HCT116 (cell line): ENCODE results near the gene MCRIP2. TPM values are rescaled to one million over a fixed set of nuclear protein-coding genes. Genes with fewer than 3 reads are reported as not detected.

Source experiments
- ATAC-seq: fragments of 200-7000 bp; cut with Tn5 transposase; 2 replicates; pipeline ENCODE4 v1.9.1; 2020; ENCODE audit warnings: mild to moderate bottlenecking, moderate library complexity
- BruUV-seq: library from RNA; stranded (reverse); fragments of 400-500 nt; replicated peaks from 2 replicates; lab custom pipeline; 2021; lab: Mats Ljungman, UMichigan
- CTCF ChIA-PET: fragments of 300-600 bp; sonication (Branson Sonifier 250); formaldehyde crosslinking; loops from one replicate; lab custom pipeline; 2021; ENCODE audit warnings: antibody characterized with exemption; lab: Charles Lee
- POLR2A ChIA-PET: fragments of 300-600, 350-600 bp; sonication (Branson Sonifier 250); formaldehyde crosslinking; loops from one replicate; lab custom pipeline; 2021; ENCODE audit warnings: antibody characterized with exemption; lab: Charles Lee
- RAD21 ChIA-PET, 2 experiments: fragments of 300-600 bp; sonication (Branson Sonifier 250); formaldehyde crosslinking; loops; one replicate each; lab custom pipeline; 2023; ENCODE audit warnings: low total read pairs in 2 of 2; ENCODE audit not compliant: uncharacterized antibody in 2 of 2, unreplicated experiment in 2 of 2, low non-redundant PET in 1 of 2; lab: Charles Lee
- DNase-seq: peaks from one replicate; pipeline ENCODE4 v3.0.0-alpha.2; 2010; ENCODE audit warnings: low read depth, low spot score
- H2AFZ ChIP-seq: fragments of 200-600 bp; shearing (Covaris generic), sonication (generic); 2 replicates; pipeline ENCODE4 v1.6.1; 2017; ENCODE audit warnings: low read depth, mixed run types, mixed read lengths, antibody characterized with exemption, low read length; ENCODE audit not compliant: poor library complexity, severe bottlenecking
- H3K27ac ChIP-seq: 2 replicates; pipeline ENCODE4 v1.5.1; 2012; ENCODE audit warnings: low read depth, low read length
- H3K27me3 ChIP-seq: fragments of 200-600 bp; sonication (generic); 2 replicates; pipeline ENCODE4 v1.6.1; 2016; ENCODE audit warnings: mixed run types, low read length, mixed read lengths; ENCODE audit not compliant: insufficient read depth
- H3K36me3 ChIP-seq, 2 experiments: fragments of 200-500 bp in 1 of 2; fragments of 200-600 bp in 1 of 2; sonication (Bioruptor generic) in 1 of 2; sonication (generic) in 1 of 2; 2 replicates each; pipeline versions ENCODE4 v1.5.1 to v1.6.1; 2014 to 2016; ENCODE audit warnings: low read length in 2 of 2, inconsistent platforms in 1 of 2, mixed read lengths in 1 of 2, mixed run types in 1 of 2; ENCODE audit not compliant: insufficient read depth in 2 of 2, control insufficient read depth in 1 of 2
- H3K4me1 ChIP-seq, 2 experiments: fragments of 200-600 bp in 1 of 2; sonication (generic) in 1 of 2; 2 replicates each; pipeline versions ENCODE4 v1.5.1 to v1.6.1; 2012 to 2017; ENCODE audit warnings: low read length in 2 of 2, inconsistent platforms in 1 of 2, mild to moderate bottlenecking in 1 of 2, mixed read lengths in 1 of 2, mixed run types in 1 of 2, moderate library complexity in 1 of 2; ENCODE audit not compliant: insufficient read depth in 2 of 2, control insufficient read depth in 1 of 2
- H3K4me2 ChIP-seq: fragments of 200-600 bp; sonication (generic); 2 replicates; pipeline ENCODE4 v1.6.1; 2017; ENCODE audit warnings: mixed run types, low read length, mixed read lengths
- H3K4me3 ChIP-seq, 2 experiments: fragments of 200-600 bp in 1 of 2; sonication (generic) in 1 of 2; replicated peaks in 1 of 2; 2 replicates each; pipeline ENCODE4 v1.5.1; 2011 to 2016; ENCODE audit warnings: low read length in 2 of 2, control low read depth in 1 of 2, low read depth in 1 of 2, mild to moderate bottlenecking in 1 of 2, mixed read lengths in 1 of 2, mixed run types in 1 of 2
- H3K79me2 ChIP-seq: fragments of 200-600 bp; sonication (generic); 2 replicates; pipeline ENCODE4 v1.6.1; 2017; ENCODE audit warnings: mild to moderate bottlenecking, mixed run types, low read length, moderate library complexity, mixed read lengths; ENCODE audit not compliant: insufficient read depth
- H3K9ac ChIP-seq: fragments of 200-600 bp; sonication (generic); 2 replicates; pipeline ENCODE4 v1.6.1; 2016; ENCODE audit warnings: low read length, mixed read lengths
- H3K9me2 ChIP-seq: fragments of 200-600 bp; sonication (generic), shearing (Covaris generic); 2 replicates; pipeline ENCODE4 v1.6.1; 2017; ENCODE audit warnings: mixed run types, mild to moderate bottlenecking, moderate library complexity; ENCODE audit not compliant: insufficient read depth
- H3K9me3 ChIP-seq, 2 experiments: fragments of 200-500 bp in 1 of 2; fragments of 200-600 bp in 1 of 2; sonication (Bioruptor generic) in 1 of 2; sonication (generic) in 1 of 2; 2 replicates each; pipeline ENCODE4 v1.6.1; 2014 to 2017; ENCODE audit warnings: low read length in 2 of 2, mixed read lengths in 2 of 2, inconsistent platforms in 1 of 2, low read depth in 1 of 2, mild to moderate bottlenecking in 1 of 2, mixed run types in 1 of 2, moderate library complexity in 1 of 2; ENCODE audit not compliant: control insufficient read depth in 1 of 2, insufficient read depth in 1 of 2
- H4K20me1 ChIP-seq: fragments of 200-600 bp; sonication (generic), shearing (Covaris generic); 2 replicates; pipeline ENCODE4 v1.6.1; 2017; ENCODE audit warnings: mixed run types, mild to moderate bottlenecking, moderate library complexity; ENCODE audit not compliant: insufficient read depth
- ELF1 ChIP-seq: IDR thresholded peaks from 2 replicates; pipeline ENCODE4 v1.6.1; 2012; ENCODE audit warnings: low read depth, borderline replicate concordance
- FOSL1 ChIP-seq: IDR thresholded peaks from 2 replicates; pipeline ENCODE4 v1.6.1; 2012; ENCODE audit warnings: low read depth
- SIN3A ChIP-seq: IDR thresholded peaks from 2 replicates; pipeline ENCODE4 v1.6.1; 2012; ENCODE audit warnings: low read depth
- SP1 ChIP-seq: IDR thresholded peaks from 2 replicates; pipeline ENCODE4 v1.6.1; 2012; ENCODE audit warnings: low read depth
- SRF ChIP-seq: IDR thresholded peaks from 2 replicates; pipeline ENCODE4 v1.6.1; 2012; ENCODE audit warnings: low read depth
- intact Hi-C: fragments of 100-400 bp; cut with micrococcal nuclease; formaldehyde crosslinking; loops from 2 replicates; pipeline ENCODE4 v1.10.0; 2022
- total RNA-seq: library from RNA; stranded (reverse); gene quantifications from one replicate; pipeline ENCODE4 v1.2.1, GENCODE V29; 2021; ENCODE audit not compliant: unreplicated experiment
- TF ChIP-seq, protein P1 (sequence below): IDR thresholded peaks from 2 replicates; pipeline ENCODE4 v1.6.1; 2012; ENCODE audit warnings: low read depth
- TF ChIP-seq, protein P2 (sequence below): IDR thresholded peaks from 2 replicates; pipeline ENCODE4 v1.6.1; 2012
- TF ChIP-seq, protein P3 (sequence below), 3 experiments: fragments of 200-600 bp in 1 of 3; sonication (generic) in 1 of 3; IDR thresholded peaks in 2 of 3; conservative IDR thresholded peaks in 1 of 3; 2 replicates each; pipeline ENCODE4 v1.5.1; 2012 to 2017; ENCODE audit warnings: low read depth in 2 of 3, low read length in 2 of 3, antibody characterized with exemption in 1 of 3, borderline replicate concordance in 1 of 3, control low read depth in 1 of 3, mild to moderate bottlenecking in 1 of 3, mixed read lengths in 1 of 3, mixed run types in 1 of 3, moderate library complexity in 1 of 3; ENCODE audit not compliant: insufficient read depth in 1 of 3

Gene MCRIP2
- total RNA-seq, 1 experiment from 2014 or later = 34.9 TPM

DNA sequence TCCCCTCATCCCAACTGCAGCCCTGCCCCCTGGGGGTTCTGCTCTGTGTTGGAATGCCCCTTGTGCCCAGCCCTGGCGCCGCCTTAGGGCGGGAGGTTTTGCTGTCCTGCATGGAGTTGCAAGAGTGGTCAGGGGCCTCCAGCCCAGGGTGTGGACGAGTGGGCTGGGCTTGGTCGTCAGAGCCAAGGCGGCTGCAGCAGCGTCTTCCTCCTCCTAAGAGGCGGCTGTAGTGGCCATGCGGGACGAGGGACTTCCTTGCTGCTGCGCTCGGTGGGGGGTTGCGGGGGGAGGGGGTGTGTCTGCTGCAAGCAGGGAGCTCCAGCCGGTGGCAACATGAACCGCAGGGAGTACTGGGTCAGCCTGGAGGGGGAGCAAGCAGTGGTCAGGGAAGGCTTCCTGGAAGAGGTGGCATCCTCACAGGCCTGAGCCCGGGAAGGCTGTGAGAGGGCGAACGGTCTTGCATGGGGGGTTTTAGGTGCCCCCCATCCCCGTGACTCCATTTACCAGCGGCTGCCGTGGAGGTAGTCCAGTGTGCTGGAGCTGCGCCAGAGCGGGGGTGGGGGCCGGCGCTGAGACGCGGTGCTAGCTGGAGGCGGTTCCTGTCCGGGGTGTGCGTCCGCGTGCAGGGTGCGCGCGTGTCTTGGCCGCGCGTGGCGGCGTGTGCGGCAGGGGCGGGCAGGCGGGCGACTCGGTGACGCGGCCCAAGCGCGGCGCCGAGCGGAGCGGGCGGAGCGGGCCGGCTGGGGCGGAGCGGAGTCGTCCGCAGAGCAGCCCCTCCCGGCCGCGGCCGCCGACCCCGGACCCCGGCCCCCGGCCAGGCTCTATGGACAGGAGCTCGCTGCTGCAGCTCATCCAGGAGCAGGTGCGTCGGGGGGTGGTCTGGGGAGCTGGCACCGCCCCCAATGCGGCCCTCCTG lies 33.6 kb downstream of the MCRIP2 start, which contains the start of gene RHBDL1:
Gene RHBDL1, plus strand, starts transcription at position 704 of the 916 bp plus-strand sequence. Its CDS starts 120 bp downstream, at position 824.
- H3K27ac ChIP-seq = no peak within 1 kb of the TSS
- intact Hi-C loops = no loop called here
- H3K4me2 ChIP-seq = no peak within 1 kb of the TSS
- H3K9me3 ChIP-seq = no peaks in the 10 kb centered on the region
- no peaks in the 10 kb centered on the region for H3K9me2 ChIP-seq
- H3K4me3 ChIP-seq = no peak within 1 kb of the TSS
- H2AFZ ChIP-seq = no peak within 1 kb of the TSS
- no peaks in the 10 kb centered on the region for H3K27me3 ChIP-seq
- peaks cover 3% of the 10 kb centered on the region; the same call in 1 of the 2 replicates for H3K79me2 ChIP-seq
- TF ChIP-seq FOSL1 (no peak), SIN3A (no peak), SRF (no peak), SP1 (no peak), ELF1 (no peak)
- TF ChIP-seq, protein P1, sequence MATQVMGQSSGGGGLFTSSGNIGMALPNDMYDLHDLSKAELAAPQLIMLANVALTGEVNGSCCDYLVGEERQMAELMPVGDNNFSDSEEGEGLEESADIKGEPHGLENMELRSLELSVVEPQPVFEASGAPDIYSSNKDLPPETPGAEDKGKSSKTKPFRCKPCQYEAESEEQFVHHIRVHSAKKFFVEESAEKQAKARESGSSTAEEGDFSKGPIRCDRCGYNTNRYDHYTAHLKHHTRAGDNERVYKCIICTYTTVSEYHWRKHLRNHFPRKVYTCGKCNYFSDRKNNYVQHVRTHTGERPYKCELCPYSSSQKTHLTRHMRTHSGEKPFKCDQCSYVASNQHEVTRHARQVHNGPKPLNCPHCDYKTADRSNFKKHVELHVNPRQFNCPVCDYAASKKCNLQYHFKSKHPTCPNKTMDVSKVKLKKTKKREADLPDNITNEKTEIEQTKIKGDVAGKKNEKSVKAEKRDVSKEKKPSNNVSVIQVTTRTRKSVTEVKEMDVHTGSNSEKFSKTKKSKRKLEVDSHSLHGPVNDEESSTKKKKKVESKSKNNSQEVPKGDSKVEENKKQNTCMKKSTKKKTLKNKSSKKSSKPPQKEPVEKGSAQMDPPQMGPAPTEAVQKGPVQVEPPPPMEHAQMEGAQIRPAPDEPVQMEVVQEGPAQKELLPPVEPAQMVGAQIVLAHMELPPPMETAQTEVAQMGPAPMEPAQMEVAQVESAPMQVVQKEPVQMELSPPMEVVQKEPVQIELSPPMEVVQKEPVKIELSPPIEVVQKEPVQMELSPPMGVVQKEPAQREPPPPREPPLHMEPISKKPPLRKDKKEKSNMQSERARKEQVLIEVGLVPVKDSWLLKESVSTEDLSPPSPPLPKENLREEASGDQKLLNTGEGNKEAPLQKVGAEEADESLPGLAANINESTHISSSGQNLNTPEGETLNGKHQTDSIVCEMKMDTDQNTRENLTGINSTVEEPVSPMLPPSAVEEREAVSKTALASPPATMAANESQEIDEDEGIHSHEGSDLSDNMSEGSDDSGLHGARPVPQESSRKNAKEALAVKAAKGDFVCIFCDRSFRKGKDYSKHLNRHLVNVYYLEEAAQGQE = no peak
- TF ChIP-seq, protein P2, sequence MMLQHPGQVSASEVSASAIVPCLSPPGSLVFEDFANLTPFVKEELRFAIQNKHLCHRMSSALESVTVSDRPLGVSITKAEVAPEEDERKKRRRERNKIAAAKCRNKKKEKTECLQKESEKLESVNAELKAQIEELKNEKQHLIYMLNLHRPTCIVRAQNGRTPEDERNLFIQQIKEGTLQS = no peak
- TF ChIP-seq, protein P3, sequence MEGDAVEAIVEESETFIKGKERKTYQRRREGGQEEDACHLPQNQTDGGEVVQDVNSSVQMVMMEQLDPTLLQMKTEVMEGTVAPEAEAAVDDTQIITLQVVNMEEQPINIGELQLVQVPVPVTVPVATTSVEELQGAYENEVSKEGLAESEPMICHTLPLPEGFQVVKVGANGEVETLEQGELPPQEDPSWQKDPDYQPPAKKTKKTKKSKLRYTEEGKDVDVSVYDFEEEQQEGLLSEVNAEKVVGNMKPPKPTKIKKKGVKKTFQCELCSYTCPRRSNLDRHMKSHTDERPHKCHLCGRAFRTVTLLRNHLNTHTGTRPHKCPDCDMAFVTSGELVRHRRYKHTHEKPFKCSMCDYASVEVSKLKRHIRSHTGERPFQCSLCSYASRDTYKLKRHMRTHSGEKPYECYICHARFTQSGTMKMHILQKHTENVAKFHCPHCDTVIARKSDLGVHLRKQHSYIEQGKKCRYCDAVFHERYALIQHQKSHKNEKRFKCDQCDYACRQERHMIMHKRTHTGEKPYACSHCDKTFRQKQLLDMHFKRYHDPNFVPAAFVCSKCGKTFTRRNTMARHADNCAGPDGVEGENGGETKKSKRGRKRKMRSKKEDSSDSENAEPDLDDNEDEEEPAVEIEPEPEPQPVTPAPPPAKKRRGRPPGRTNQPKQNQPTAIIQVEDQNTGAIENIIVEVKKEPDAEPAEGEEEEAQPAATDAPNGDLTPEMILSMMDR (IDR thresholded peaks at IDR 0.05 in 2 of 3, conservative IDR thresholded peaks at IDR 0.05 in 1 of 3; ENCODE audit: borderline replicate concordance in 1 of 3, insufficient read depth in 1 of 3, low read depth in 2 of 3, low read length in 2 of 3) = no peak
- H3K4me1 ChIP-seq = peaks cover 0 to 7% of the 10 kb centered on the region in 2 experiments; a peak in 1 of 4 replicates
- no peak within 1 kb of the TSS for H3K9ac ChIP-seq
- peaks cover 0 to 4% of the 10 kb centered on the region in 2 experiments; a peak in 1 of 4 replicates for H3K36me3 ChIP-seq
- ChIA-PET CTCF (no interaction called here), POLR2A (no interaction called here), RAD21 (interaction anchor here in 1 of 2 experiments (0.6 kb wide), 1 partner anchor 536 kb away, joined by 3 read pairs; no protein-coding TSS in a partner anchor)
- DNase-seq (no peak), ATAC-seq (no peak)
- H4K20me1 ChIP-seq = no peaks in the 10 kb centered on the region
- BruUV-seq = no TSS peak
